HEK293 (cell line): ENCODE measurements around the gene SETD9.

Experiments used
- GLI2 ChIP-seq: fragments of 450-650 bp; formaldehyde crosslinking; IDR thresholded peaks from 2 replicates; pipeline ENCODE4; 2017; ENCODE audit warnings: missing biosample characterization, missing genetic modification characterization, low read depth, borderline replicate concordance
- KLF7 ChIP-seq: fragments of 450-650 bp; formaldehyde crosslinking; IDR thresholded peaks from 2 replicates; pipeline ENCODE4 v1.5.1; 2016; ENCODE audit warnings: missing biosample characterization, missing genetic modification characterization, borderline replicate concordance
- KLF8 ChIP-seq: fragments of 450-650 bp; formaldehyde crosslinking; IDR thresholded peaks from 2 replicates; pipeline ENCODE4 v1.5.1; 2016; ENCODE audit warnings: missing biosample characterization, missing genetic modification characterization
- SALL2 ChIP-seq: fragments of 450-650 bp; formaldehyde crosslinking; IDR thresholded peaks from 2 replicates; pipeline ENCODE4 v1.5.0; 2017; ENCODE audit warnings: missing biosample characterization, mild to moderate bottlenecking, missing genetic modification characterization, borderline replicate concordance
- SP7 ChIP-seq: fragments of 450-650 bp; formaldehyde crosslinking; IDR thresholded peaks from 2 replicates; pipeline ENCODE4 v1.5.1; 2016; ENCODE audit warnings: missing biosample characterization, missing genetic modification characterization
- YY2 ChIP-seq: fragments of 450-650 bp; formaldehyde crosslinking; IDR thresholded peaks from 2 replicates; pipeline ENCODE4 v1.5.1; 2016; ENCODE audit warnings: missing biosample characterization, missing genetic modification characterization
- ZBTB17 ChIP-seq: fragments of 450-650 bp; formaldehyde crosslinking; IDR thresholded peaks from 2 replicates; pipeline ENCODE4 v1.5.1; 2016; ENCODE audit warnings: missing biosample characterization, missing genetic modification characterization
- ZBTB20 ChIP-seq: fragments of 450-650 bp; formaldehyde crosslinking; IDR thresholded peaks from 2 replicates; pipeline ENCODE4 v1.5.1; 2016; ENCODE audit warnings: missing biosample characterization, missing genetic modification characterization
- ZBTB7A ChIP-seq: fragments of 450-650 bp; formaldehyde crosslinking; IDR thresholded peaks from 2 replicates; pipeline ENCODE4 v1.5.1; 2016; ENCODE audit warnings: low read depth, missing biosample characterization, missing genetic modification characterization
- ZBTB8A ChIP-seq: fragments of 450-650 bp; formaldehyde crosslinking; IDR thresholded peaks from 2 replicates; pipeline ENCODE4 v1.5.1; 2016; ENCODE audit warnings: missing biosample characterization, missing genetic modification characterization
- ZNF146 ChIP-seq: fragments of 450-650 bp; formaldehyde crosslinking; IDR thresholded peaks from 2 replicates; pipeline ENCODE4 v1.5.1; 2016; ENCODE audit warnings: missing biosample characterization, missing genetic modification characterization
- ZNF157 ChIP-seq: fragments of 450-650 bp; formaldehyde crosslinking; IDR thresholded peaks from 2 replicates; pipeline ENCODE4 v1.5.1; 2016; ENCODE audit warnings: missing biosample characterization, missing genetic modification characterization
- ZNF184 ChIP-seq: fragments of 450-650 bp; IDR thresholded peaks from 2 replicates; pipeline ENCODE4 v1.5.1; 2018; ENCODE audit warnings: missing biosample characterization, mild to moderate bottlenecking, missing genetic modification characterization
- ZNF24 ChIP-seq: fragments of 450-650 bp; formaldehyde crosslinking; IDR thresholded peaks from 2 replicates; pipeline ENCODE4 v1.5.1; 2016; ENCODE audit warnings: missing biosample characterization, missing genetic modification characterization
- ZNF335 ChIP-seq: fragments of 450-650 bp; formaldehyde crosslinking; conservative IDR thresholded peaks from 2 replicates; pipeline ENCODE4 v1.5.1; 2016; ENCODE audit warnings: missing biosample characterization, missing genetic modification characterization
- ZNF341 ChIP-seq: fragments of 450-650 bp; formaldehyde crosslinking; IDR thresholded peaks from 2 replicates; pipeline ENCODE4; 2016; ENCODE audit warnings: low read depth, missing biosample characterization, missing genetic modification characterization
- ZNF366 ChIP-seq: fragments of 450-650 bp; formaldehyde crosslinking; conservative IDR thresholded peaks from 2 replicates; pipeline ENCODE4 v1.5.1; 2016; ENCODE audit warnings: missing biosample characterization, missing genetic modification characterization
- ZNF37A ChIP-seq: fragments of 450-650 bp; IDR thresholded peaks from 2 replicates; pipeline ENCODE4 v1.5.1; 2018; ENCODE audit warnings: missing biosample characterization, missing genetic modification characterization
- ZNF560 ChIP-seq: fragments of 450-650 bp; formaldehyde crosslinking; IDR thresholded peaks from 2 replicates; pipeline ENCODE4 v1.5.1; 2017; ENCODE audit warnings: missing biosample characterization, missing genetic modification characterization, borderline replicate concordance
- ZNF561 ChIP-seq: fragments of 450-650 bp; IDR thresholded peaks from 2 replicates; pipeline ENCODE4 v1.5.1; 2018; ENCODE audit warnings: missing biosample characterization, missing genetic modification characterization, borderline replicate concordance
- ZNF585B ChIP-seq: fragments of 450-650 bp; formaldehyde crosslinking; IDR thresholded peaks from 2 replicates; pipeline ENCODE4 v1.5.1; 2016; ENCODE audit warnings: missing biosample characterization, missing genetic modification characterization
- ZNF660 ChIP-seq: fragments of 450-650 bp; IDR thresholded peaks from 2 replicates; pipeline ENCODE4 v1.5.1; 2018; ENCODE audit warnings: missing biosample characterization, mild to moderate bottlenecking, missing genetic modification characterization
- ZNF76 ChIP-seq: fragments of 450-650 bp; formaldehyde crosslinking; IDR thresholded peaks from 2 replicates; pipeline ENCODE4; 2016; ENCODE audit warnings: low read depth, missing biosample characterization, missing genetic modification characterization, borderline replicate concordance
- TF ChIP-seq, protein P1 (sequence below): fragments of 450-650 bp; formaldehyde crosslinking; IDR thresholded peaks from 2 replicates; pipeline ENCODE4 v1.5.1; 2016; ENCODE audit warnings: missing biosample characterization, missing genetic modification characterization
- TF ChIP-seq, protein P2 (sequence below): sonication (generic); formaldehyde crosslinking; IDR thresholded peaks from 2 replicates; pipeline ENCODE4 v1.8.1; 2022; ENCODE audit warnings: mild to moderate bottlenecking, moderate library complexity, missing genetic modification reagents
- TF ChIP-seq, protein P3 (sequence below): fragments of 450-650 bp; formaldehyde crosslinking; IDR thresholded peaks from 2 replicates; pipeline ENCODE4 v1.5.1; 2016; ENCODE audit warnings: missing biosample characterization, missing genetic modification characterization
- TF ChIP-seq, protein P4 (sequence below): fragments of 450-650 bp; formaldehyde crosslinking; IDR thresholded peaks from 2 replicates; pipeline ENCODE4 v1.5.1; 2016; ENCODE audit warnings: missing biosample characterization, missing genetic modification characterization
- TF ChIP-seq, protein P5 (sequence below): fragments of 450-650 bp; formaldehyde crosslinking; IDR thresholded peaks from 2 replicates; pipeline ENCODE4 v1.5.1; 2016; ENCODE audit warnings: missing biosample characterization, missing genetic modification characterization

Gene SETD9

DNA sequence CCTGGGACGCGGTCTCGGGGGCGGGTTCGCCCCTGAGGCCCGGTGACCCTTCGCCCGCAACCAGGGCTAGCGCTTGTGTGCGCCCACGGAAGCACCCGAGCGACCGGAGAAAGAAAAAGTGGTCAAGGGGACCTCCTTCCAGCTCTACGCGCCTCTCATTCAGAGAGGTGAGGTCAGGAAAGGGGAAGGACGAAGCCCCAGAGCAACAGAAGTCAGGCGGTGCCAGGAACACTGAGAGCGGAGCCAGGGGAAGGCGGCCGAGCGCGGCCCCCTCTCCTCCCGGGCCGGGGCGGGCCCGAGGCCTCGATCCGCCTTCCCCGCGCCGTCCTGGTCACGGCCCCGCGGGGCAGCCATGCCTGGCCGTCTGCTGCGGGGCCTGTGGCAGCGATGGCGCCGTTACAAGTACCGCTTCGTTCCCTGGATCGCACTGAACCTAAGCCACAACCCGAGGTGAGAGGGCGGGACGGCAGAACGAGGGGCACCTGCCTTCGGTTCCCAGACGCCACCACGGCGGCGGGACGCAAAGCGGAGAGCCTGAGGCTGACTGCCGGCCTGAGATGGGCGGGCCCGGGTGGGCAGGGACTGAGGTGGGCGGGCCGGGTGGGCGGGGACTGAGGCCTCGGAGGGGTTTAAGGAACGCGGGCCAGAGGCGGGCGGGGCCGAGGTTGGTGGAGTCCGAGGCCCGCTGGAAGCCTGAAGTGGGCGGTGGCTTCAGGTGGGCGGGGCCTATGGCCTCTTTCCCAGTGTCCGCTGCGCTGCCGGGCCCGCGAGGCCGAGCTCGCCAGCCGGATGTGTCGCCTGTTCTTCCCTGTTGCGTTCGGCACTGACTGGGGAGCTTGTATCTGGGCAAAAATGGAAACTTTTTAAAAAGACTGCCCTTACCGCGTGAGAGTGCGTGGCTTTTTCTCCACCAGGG lies at the start of gene SETD9 (continued):
- TF ChIP-seq, protein P1, sequence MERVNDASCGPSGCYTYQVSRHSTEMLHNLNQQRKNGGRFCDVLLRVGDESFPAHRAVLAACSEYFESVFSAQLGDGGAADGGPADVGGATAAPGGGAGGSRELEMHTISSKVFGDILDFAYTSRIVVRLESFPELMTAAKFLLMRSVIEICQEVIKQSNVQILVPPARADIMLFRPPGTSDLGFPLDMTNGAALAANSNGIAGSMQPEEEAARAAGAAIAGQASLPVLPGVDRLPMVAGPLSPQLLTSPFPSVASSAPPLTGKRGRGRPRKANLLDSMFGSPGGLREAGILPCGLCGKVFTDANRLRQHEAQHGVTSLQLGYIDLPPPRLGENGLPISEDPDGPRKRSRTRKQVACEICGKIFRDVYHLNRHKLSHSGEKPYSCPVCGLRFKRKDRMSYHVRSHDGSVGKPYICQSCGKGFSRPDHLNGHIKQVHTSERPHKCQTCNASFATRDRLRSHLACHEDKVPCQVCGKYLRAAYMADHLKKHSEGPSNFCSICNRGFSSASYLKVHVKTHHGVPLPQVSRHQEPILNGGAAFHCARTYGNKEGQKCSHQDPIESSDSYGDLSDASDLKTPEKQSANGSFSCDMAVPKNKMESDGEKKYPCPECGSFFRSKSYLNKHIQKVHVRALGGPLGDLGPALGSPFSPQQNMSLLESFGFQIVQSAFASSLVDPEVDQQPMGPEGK (tag by site-specific recombination), result peak; percentile 81
- TF ChIP-seq ZNF24 (tag by site-specific recombination) (0 out of 2 replicates have a peak, but pooled peaks have one; percentile 49), GLI2 (tag by site-specific recombination) (no peak), YY2 (tag by site-specific recombination) (peak; percentile 48; the same call in 1 of the 2 replicates), ZNF560 (tag by site-specific recombination) (no peak), SALL2 (no peak), KLF7 (no peak; the same call in 1 of the 2 replicates), ZNF76 (peak; percentile 79; the same call in 1 of the 2 replicates), SP7 (tag by site-specific recombination) (peak; percentile 68), ZNF561 (tag by site-specific recombination) (peak; percentile 92), ZNF341 (peak; percentile 21; the same call in 1 of the 2 replicates), ZBTB7A (tag by site-specific recombination) (0 out of 2 replicates have a peak, but pooled peaks have one; percentile 19), ZNF660 (tag by site-specific recombination) (peak; percentile 78), ZBTB20 (tag by site-specific recombination) (peak; percentile 90), ZNF184 (peak; percentile 26; the same call in 1 of the 2 replicates), ZNF37A (no peak), ZNF585B (tag by site-specific recombination) (no peak), ZBTB17 (tag by site-specific recombination) (peak; percentile 87), ZNF366 (tag by site-specific recombination) (peak; percentile 62), ZNF335 (tag by site-specific recombination) (peak; percentile 96), KLF8 (peak; percentile 90), ZNF146 (tag by site-specific recombination) (no peak), ZNF157 (tag by site-specific recombination) (no peak), ZBTB8A (tag by site-specific recombination) (peak; percentile 69; the same call in 1 of the 2 replicates)
- TF ChIP-seq, protein P2, sequence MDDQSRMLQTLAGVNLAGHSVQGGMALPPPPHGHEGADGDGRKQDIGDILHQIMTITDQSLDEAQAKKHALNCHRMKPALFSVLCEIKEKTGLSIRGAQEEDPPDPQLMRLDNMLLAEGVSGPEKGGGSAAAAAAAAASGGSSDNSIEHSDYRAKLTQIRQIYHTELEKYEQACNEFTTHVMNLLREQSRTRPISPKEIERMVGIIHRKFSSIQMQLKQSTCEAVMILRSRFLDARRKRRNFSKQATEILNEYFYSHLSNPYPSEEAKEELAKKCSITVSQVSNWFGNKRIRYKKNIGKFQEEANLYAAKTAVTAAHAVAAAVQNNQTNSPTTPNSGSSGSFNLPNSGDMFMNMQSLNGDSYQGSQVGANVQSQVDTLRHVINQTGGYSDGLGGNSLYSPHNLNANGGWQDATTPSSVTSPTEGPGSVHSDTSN (CRISPR knock-in tag), result peak; percentile 84
- TF ChIP-seq, protein P3, sequence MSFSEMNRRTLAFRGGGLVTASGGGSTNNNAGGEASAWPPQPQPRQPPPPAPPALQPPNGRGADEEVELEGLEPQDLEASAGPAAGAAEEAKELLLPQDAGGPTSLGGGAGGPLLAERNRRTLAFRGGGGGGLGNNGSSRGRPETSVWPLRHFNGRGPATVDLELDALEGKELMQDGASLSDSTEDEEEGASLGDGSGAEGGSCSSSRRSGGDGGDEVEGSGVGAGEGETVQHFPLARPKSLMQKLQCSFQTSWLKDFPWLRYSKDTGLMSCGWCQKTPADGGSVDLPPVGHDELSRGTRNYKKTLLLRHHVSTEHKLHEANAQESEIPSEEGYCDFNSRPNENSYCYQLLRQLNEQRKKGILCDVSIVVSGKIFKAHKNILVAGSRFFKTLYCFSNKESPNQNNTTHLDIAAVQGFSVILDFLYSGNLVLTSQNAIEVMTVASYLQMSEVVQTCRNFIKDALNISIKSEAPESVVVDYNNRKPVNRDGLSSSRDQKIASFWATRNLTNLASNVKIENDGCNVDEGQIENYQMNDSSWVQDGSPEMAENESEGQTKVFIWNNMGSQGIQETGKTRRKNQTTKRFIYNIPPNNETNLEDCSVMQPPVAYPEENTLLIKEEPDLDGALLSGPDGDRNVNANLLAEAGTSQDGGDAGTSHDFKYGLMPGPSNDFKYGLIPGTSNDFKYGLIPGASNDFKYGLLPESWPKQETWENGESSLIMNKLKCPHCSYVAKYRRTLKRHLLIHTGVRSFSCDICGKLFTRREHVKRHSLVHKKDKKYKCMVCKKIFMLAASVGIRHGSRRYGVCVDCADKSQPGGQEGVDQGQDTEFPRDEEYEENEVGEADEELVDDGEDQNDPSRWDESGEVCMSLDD, result no peak
- TF ChIP-seq, protein P4, sequence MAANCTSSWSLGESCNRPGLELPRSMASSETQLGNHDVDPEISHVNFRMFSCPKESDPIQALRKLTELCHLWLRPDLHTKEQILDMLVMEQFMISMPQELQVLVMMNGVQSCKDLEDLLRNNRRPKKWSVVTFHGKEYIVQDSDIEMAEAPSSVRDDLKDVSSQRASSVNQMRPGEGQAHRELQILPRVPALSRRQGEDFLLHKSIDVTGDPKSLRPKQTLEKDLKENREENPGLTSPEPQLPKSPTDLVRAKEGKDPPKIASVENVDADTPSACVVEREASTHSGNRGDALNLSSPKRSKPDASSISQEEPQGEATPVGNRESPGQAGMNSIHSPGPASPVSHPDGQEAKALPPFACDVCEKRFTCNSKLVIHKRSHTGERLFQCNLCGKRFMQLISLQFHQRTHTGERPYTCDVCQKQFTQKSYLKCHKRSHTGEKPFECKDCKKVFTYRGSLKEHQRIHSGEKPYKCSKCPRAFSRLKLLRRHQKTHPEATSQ, result peak; percentile 85; the same call in 1 of the 2 replicates
- TF ChIP-seq, protein P5, sequence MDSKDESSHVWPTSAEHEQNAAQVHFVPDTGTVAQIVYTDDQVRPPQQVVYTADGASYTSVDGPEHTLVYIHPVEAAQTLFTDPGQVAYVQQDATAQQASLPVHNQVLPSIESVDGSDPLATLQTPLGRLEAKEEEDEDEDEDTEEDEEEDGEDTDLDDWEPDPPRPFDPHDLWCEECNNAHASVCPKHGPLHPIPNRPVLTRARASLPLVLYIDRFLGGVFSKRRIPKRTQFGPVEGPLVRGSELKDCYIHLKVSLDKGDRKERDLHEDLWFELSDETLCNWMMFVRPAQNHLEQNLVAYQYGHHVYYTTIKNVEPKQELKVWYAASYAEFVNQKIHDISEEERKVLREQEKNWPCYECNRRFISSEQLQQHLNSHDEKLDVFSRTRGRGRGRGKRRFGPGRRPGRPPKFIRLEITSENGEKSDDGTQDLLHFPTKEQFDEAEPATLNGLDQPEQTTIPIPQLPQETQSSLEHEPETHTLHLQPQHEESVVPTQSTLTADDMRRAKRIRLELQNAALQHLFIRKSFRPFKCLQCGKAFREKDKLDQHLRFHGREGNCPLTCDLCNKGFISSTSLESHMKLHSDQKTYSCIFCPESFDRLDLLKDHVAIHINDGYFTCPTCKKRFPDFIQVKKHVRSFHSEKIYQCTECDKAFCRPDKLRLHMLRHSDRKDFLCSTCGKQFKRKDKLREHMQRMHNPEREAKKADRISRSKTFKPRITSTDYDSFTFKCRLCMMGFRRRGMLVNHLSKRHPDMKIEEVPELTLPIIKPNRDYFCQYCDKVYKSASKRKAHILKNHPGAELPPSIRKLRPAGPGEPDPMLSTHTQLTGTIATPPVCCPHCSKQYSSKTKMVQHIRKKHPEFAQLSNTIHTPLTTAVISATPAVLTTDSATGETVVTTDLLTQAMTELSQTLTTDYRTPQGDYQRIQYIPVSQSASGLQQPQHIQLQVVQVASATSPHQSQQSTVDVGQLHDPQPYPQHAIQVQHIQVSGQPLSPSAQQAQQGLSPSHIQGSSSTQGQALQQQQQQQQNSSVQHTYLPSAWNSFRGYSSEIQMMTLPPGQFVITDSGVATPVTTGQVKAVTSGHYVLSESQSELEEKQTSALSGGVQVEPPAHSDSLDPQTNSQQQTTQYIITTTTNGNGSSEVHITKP, result peak; percentile 65
